BE2C (cell line): ENCODE results near the gene SYCE1.
A peak's percentile ranks its signal among the peaks of the same experiment; 100 is the strongest.

ENCODE experiments used
- DNase-seq: peaks from one replicate; pipeline ENCODE4 v3.0.0-alpha.2; 2020
- H3K27me3 ChIP-seq: fragments of 250-450 bp; sonication (Bioruptor Pico); 2 replicates; pipeline ENCODE4 v1.5.1; 2020; ENCODE audit warnings: mild to moderate bottlenecking
- H3K36me3 ChIP-seq: fragments of 250-450 bp; sonication (Bioruptor Pico); 2 replicates; pipeline ENCODE4 v1.5.1; 2020; ENCODE audit warnings: mild to moderate bottlenecking
- H3K4me1 ChIP-seq: fragments of 250-450 bp; sonication (Bioruptor Pico); 2 replicates; pipeline ENCODE4 v1.5.1; 2020
- H3K4me3 ChIP-seq: 2 replicates; pipeline ENCODE4 v1.5.1; 2011; ENCODE audit warnings: low read depth, low read length
- H3K9me3 ChIP-seq: fragments of 250-450 bp; sonication (Bioruptor Pico); 2 replicates; pipeline ENCODE4 v1.5.1; 2020
- CTCF ChIP-seq: IDR thresholded peaks from 2 replicates; pipeline ENCODE4 v1.5.1; 2012; ENCODE audit warnings: mild to moderate bottlenecking, low read depth, low read length

SYCE1 gene

GRCh38 chr10:133534417-133534816 lies 31.0 kb downstream of the SYCE1 start:
- H3K27me3 ChIP-seq = peaks cover 25% of the 10 kb centered on the region
- TF ChIP-seq CTCF = no peak
- DNase-seq = no peak
- H3K4me1 ChIP-seq = no peaks in the 10 kb centered on the region
- H3K4me3 ChIP-seq = no peak overlapping the region
- H3K36me3 ChIP-seq = no peaks in the 10 kb centered on the region
- no peaks in the 10 kb centered on the region for H3K9me3 ChIP-seq

GRCh38 chr10:133532871-133533270 lies 32.5 kb downstream of the SYCE1 start:
- Histone ChIP-seq H3K4me1 (no peaks in the 10 kb centered on the region), H3K9me3 (no peaks in the 10 kb centered on the region), H3K4me3 (no peak overlapping the region), H3K36me3 (no peaks in the 10 kb centered on the region), H3K27me3 (peaks cover 40% of the 10 kb centered on the region)
- TF ChIP-seq CTCF = no peak
- no peak for DNase-seq

- no peak for TF ChIP-seq CTCF
- H3K9me3 ChIP-seq = no peaks in the 10 kb centered on the region
- no peak overlapping the region for H3K4me3 ChIP-seq
- no peaks in the 10 kb centered on the region for H3K36me3 ChIP-seq
- peaks cover 53% of the 10 kb centered on the region for H3K27me3 ChIP-seq
- DNase-seq = no peak
- H3K4me1 ChIP-seq = no peaks in the 10 kb centered on the region
These were observed 34.9 kb downstream of the SYCE1 start for GRCh38 chr10:133530506-133530905.

GRCh38 chr10:133529576-133529946 lies 35.8 kb downstream of the SYCE1 start:
- Histone ChIP-seq H3K36me3 (no peaks in the 10 kb centered on the region), H3K4me1 (no peaks in the 10 kb centered on the region), H3K4me3 (no peak overlapping the region), H3K27me3 (peaks cover 53% of the 10 kb centered on the region), H3K9me3 (no peaks in the 10 kb centered on the region)
- no peak for DNase-seq
- TF ChIP-seq CTCF = no peak

- Histone ChIP-seq H3K36me3 (no peaks in the 10 kb centered on the region), H3K4me3 (no peak overlapping the region), H3K27me3 (peaks cover 53% of the 10 kb centered on the region), H3K9me3 (no peaks in the 10 kb centered on the region), H3K4me1 (no peaks in the 10 kb centered on the region)
- no peak for TF ChIP-seq CTCF
- DNase-seq = peak; percentile 27
These were observed 36.4 kb downstream of the SYCE1 start for GRCh38 chr10:133528845-133529575.

- Histone ChIP-seq H3K36me3 (no peaks in the 10 kb centered on the region), H3K4me1 (no peaks in the 10 kb centered on the region), H3K4me3 (no peak overlapping the region), H3K9me3 (no peaks in the 10 kb centered on the region), H3K27me3 (peaks cover 53% of the 10 kb centered on the region)
- TF ChIP-seq CTCF = no peak
- DNase-seq = no peak
These were observed 37.0 kb downstream of the SYCE1 start for GRCh38 chr10:133528296-133528844.
